ENCODE measurements around the gene BRI3.

DNA sequence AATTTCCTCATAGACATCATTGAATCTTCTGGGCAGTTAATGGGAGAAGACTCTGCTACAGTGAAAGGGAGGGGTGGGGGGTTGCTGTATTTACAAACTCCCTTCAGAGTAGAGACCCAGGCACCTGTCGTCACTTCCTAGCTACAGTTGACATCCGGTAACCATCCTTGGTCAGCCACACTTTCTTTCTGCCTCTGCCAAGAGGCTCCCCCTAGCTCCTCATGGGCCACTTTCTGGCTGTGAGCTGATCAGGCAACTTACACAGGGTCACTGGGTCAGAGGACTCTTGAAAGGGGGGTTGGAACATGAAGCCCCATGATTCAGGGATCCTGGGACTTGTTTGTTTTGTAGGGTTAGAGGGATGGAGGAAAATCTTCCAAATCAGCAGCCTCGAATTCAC lies 30.7 kb upstream of the BRI3 start:
- TF ChIP-seq, protein P1, sequence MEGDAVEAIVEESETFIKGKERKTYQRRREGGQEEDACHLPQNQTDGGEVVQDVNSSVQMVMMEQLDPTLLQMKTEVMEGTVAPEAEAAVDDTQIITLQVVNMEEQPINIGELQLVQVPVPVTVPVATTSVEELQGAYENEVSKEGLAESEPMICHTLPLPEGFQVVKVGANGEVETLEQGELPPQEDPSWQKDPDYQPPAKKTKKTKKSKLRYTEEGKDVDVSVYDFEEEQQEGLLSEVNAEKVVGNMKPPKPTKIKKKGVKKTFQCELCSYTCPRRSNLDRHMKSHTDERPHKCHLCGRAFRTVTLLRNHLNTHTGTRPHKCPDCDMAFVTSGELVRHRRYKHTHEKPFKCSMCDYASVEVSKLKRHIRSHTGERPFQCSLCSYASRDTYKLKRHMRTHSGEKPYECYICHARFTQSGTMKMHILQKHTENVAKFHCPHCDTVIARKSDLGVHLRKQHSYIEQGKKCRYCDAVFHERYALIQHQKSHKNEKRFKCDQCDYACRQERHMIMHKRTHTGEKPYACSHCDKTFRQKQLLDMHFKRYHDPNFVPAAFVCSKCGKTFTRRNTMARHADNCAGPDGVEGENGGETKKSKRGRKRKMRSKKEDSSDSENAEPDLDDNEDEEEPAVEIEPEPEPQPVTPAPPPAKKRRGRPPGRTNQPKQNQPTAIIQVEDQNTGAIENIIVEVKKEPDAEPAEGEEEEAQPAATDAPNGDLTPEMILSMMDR (IDR thresholded peaks at IDR 0.05; ENCODE audit: low read length), result peak; percentile 23; the same call in 1 of the 2 replicates
- TF ChIP-seq EZH2 (IDR thresholded peaks at IDR 0.05; ENCODE audit: borderline replicate concordance, low read length), result no peak

Data from OCI-LY1 (cell line).